B cell (primary cell): ENCODE data around the gene TOR1AIP2. TPM values are rescaled to one million over a fixed set of nuclear protein-coding genes. Genes with fewer than 3 reads are reported as not detected.

Source experiments
- ATAC-seq: fragments of 200-7000 bp; cut with Tn5 transposase; one replicate; pipeline ENCODE4 v1.10.0; 2021; ENCODE audit warnings: low read depth, mild to moderate bottlenecking, moderate number of reproducible peaks, moderate library complexity
- CTCF ChIA-PET: fragments of 350-600 bp; sonication (Branson Sonifier 250); formaldehyde crosslinking; loops from one replicate; lab custom pipeline; 2021; ENCODE audit warnings: antibody characterized with exemption, inconsistent platforms; lab: Charles Lee
- POLR2A ChIA-PET: fragments of 350-600 bp; sonication (Branson Sonifier 250); formaldehyde crosslinking; loops from one replicate; lab custom pipeline; 2021; ENCODE audit warnings: antibody characterized with exemption; lab: Charles Lee
- DNase-seq: peaks from one replicate; pipeline ENCODE4 v3.0.0; 2013
- H2AFZ ChIP-seq: 2 replicates; pipeline ENCODE4 v1.6.1; 2012; ENCODE audit warnings: mild to moderate bottlenecking, low read depth, low read length; ENCODE audit not compliant: insufficient read depth, poor library complexity, severe bottlenecking
- H3K27ac ChIP-seq, 2 donors: 1 replicate in 1 of 2; 2 replicates in 1 of 2; pipeline ENCODE4 v1.5.1; 2012 to 2013; ENCODE audit warnings: low read length in 2 of 2, mild to moderate bottlenecking in 2 of 2, moderate library complexity in 1 of 2
- H3K27me3 ChIP-seq, 4 experiments: fragments of 200-600 bp in 1 of 4; sonication (generic) in 1 of 4; replicated peaks in 1 of 4; 1 replicate in 2 of 4; 2 replicates in 2 of 4; pipeline versions ENCODE4 v1.6.1 to v1.7.0; 2013 to 2016; ENCODE audit warnings: low read length in 3 of 4, mild to moderate bottlenecking in 2 of 4, mixed read lengths in 1 of 4, moderate library complexity in 1 of 4; ENCODE audit not compliant: insufficient read depth in 4 of 4, control insufficient read depth in 3 of 4; ENCODE audit errors: control extremely low read depth in 1 of 4
- H3K36me3 ChIP-seq, 2 experiments: replicated peaks in 1 of 2; 1 replicate in 1 of 2; 2 replicates in 1 of 2; pipeline versions ENCODE4 v1.6.1 to v1.7.1; 2013; ENCODE audit warnings: low read length in 1 of 2; ENCODE audit not compliant: insufficient read depth in 2 of 2, control insufficient read depth in 1 of 2; ENCODE audit errors: control extremely low read depth in 1 of 2, extremely low read depth in 1 of 2
- H3K4me1 ChIP-seq, 2 donors: fragments of 200-600 bp in 1 of 2; sonication (generic) in 1 of 2; 1 replicate in 1 of 2; 2 replicates in 1 of 2; pipeline versions ENCODE4 v1.5.1 to v1.6.1; 2013 to 2017; ENCODE audit warnings: low read length in 2 of 2; ENCODE audit not compliant: control insufficient read depth in 2 of 2, insufficient read depth in 2 of 2
- H3K4me2 ChIP-seq: replicated peaks from 2 replicates; pipeline ENCODE3; 2012; ENCODE audit warnings: mild to moderate bottlenecking, low read depth, low read length; ENCODE audit not compliant: poor library complexity, severe bottlenecking
- H3K4me3 ChIP-seq, 5 experiments: fragments of 200-600 bp in 1 of 5; sonication (generic) in 1 of 5; 1 replicate in 3 of 5; 2 replicates in 2 of 5; pipeline versions ENCODE4 v1.5.1 to v1.7.0; 2011 to 2016; ENCODE audit warnings: low read length in 4 of 5, mild to moderate bottlenecking in 4 of 5, low read depth in 2 of 5, control low read depth in 1 of 5, moderate library complexity in 1 of 5; ENCODE audit not compliant: insufficient read depth in 1 of 5; ENCODE audit errors: control extremely low read depth in 1 of 5, extremely low read depth in 1 of 5
- H3K79me2 ChIP-seq: fragments of 200-600 bp; sonication (generic); one replicate; pipeline ENCODE4 v1.6.0; 2016; ENCODE audit warnings: low read length; ENCODE audit not compliant: control insufficient read depth, insufficient read depth
- H3K9ac ChIP-seq: fragments of 200-600 bp; sonication (generic); 2 replicates; pipeline ENCODE4 v1.6.1; 2017; ENCODE audit warnings: mild to moderate bottlenecking, low read length, moderate library complexity
- H3K9me3 ChIP-seq, 3 donors: one replicate each; pipeline versions ENCODE4 v1.6.1 to v1.7.1; 2013; ENCODE audit warnings: low read length in 2 of 3; ENCODE audit not compliant: control insufficient read depth in 2 of 3, insufficient read depth in 1 of 3; ENCODE audit errors: control extremely low read depth in 1 of 3
- H4K20me1 ChIP-seq: 2 replicates; pipeline ENCODE4 v1.6.0; 2012; ENCODE audit warnings: mild to moderate bottlenecking, low read length; ENCODE audit not compliant: insufficient read depth, control insufficient read depth, poor library complexity, severe bottlenecking
- H3K27ac Mint-ChIP-seq: one replicate; pipeline ENCODE4 v1.8.0; 2021; ENCODE audit warnings: mixed read lengths
- H3K27me3 Mint-ChIP-seq: one replicate; pipeline ENCODE4 v1.8.0; 2021; ENCODE audit warnings: mixed read lengths
- H3K4me1 Mint-ChIP-seq: one replicate; pipeline ENCODE4 v1.8.0; 2021; ENCODE audit warnings: mixed read lengths
- H3K4me3 Mint-ChIP-seq: one replicate; pipeline ENCODE4 v1.8.0; 2021; ENCODE audit warnings: mixed read lengths
- H3K9me3 Mint-ChIP-seq: one replicate; pipeline ENCODE4 v1.8.0; 2022; ENCODE audit warnings: mixed read lengths; ENCODE audit not compliant: insufficient read depth
- EZH2 ChIP-seq: IDR thresholded peaks from 2 replicates; pipeline ENCODE4 v1.6.1; 2012; ENCODE audit warnings: borderline replicate concordance, low read depth, mild to moderate bottlenecking, moderate library complexity, low read length; ENCODE audit not compliant: insufficient read depth, poor library complexity, severe bottlenecking
- WGBS: methylation state at CpG from one replicate; pipeline ENCODE4 v1.1.5; 2013; ENCODE audit warnings: missing lambda C conversion rate; ENCODE audit not compliant: insufficient coverage; 5-methylcytosine and 5-hydroxymethylcytosine counted together
- intact Hi-C: fragments of 100-400 bp; cut with micrococcal nuclease; formaldehyde crosslinking; loops from one replicate; pipeline ENCODE4 v1.10.0; 2022
- polyA plus RNA-seq: library from polyadenylated mRNA; depleted of rRNA; stranded (reverse); fragments of >200 nt; gene quantifications from 2 replicates; pipeline ENCODE4 v1.2.3, GENCODE V29; 2012
- total RNA-seq, 2 donors: library from RNA; stranded (reverse); fragments of 120-200 nt in 1 of 2; gene quantifications; 1 replicate in 1 of 2; 2 replicates in 1 of 2; pipeline versions ENCODE4 v1.2.3 to v1.2.4, GENCODE V29; 2013 to 2022
- TF ChIP-seq, protein P1 (sequence below): fragments of 200-600 bp; IDR thresholded peaks from one replicate; pipeline ENCODE4 v1.8.0; 2022; ENCODE audit warnings: antibody characterized with exemption, mild to moderate bottlenecking

TOR1AIP2 gene
- total and polyA plus RNA-seq, 2 donors (not counting 1 experiment from before 2014, with no cell fraction given) = 13.6 to 54.4 TPM

DNA sequence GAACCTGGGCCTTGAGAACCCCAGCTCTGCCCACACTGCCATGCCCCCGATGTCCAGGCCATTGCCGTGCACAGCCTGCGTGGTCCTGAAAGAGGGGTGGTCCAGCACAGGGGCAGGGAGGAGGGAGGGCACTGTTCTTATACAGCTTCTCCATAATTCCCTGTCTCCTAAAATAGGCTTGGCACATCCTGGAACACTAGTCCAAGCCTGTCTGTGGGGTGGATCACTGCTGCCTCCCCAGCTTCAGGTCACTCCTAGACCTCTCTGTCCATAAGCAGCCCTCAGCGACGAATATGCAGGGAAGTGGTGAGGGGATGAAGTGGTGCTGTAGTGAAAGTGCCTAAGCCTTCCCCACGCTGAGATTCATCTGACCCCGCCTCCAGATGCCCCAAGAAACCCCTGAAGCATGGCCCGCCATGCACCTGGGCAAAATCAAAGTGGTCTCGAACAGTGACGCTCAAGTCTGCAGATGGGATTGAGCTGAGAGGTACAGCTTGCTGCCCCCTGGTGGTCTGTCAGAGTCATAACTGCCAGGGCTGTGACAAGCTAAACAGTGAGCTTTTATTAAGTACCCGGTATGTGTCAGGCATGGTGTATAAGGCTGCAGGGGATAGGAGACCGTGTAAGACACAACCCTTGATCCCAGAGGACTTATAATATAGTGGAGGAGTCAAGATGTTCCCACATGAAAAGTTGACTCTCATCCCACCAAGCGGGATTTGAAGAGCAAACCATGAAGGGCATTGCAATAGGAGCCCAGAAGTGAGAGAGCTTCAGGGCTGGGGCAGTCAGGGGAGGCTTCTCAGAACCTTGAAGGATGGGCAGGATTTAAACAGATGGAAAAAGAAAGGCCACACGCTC is 67.9 kb downstream of the TOR1AIP2 start:
- no peak overlapping the region for H2AFZ ChIP-seq

More for the DNA sequence above, 67.9 kb downstream of the TOR1AIP2 start:
- peaks cover 7% of the 10 kb centered on the region for H3K4me1 Mint-ChIP-seq
- no peak overlapping the region for H3K9ac ChIP-seq
- ChIA-PET POLR2A (no interaction called here), CTCF (interaction anchor here (0.7 to 7.6 kb wide), 31 partner anchors 8 to 1510 kb away, joined by 3 to 89 read pairs (median 6); no protein-coding TSS in a partner anchor)
- DNase-seq (peak; percentile 78), ATAC-seq (peak; percentile 70)
- no peak for TF ChIP-seq EZH2
- TF ChIP-seq, protein P1, sequence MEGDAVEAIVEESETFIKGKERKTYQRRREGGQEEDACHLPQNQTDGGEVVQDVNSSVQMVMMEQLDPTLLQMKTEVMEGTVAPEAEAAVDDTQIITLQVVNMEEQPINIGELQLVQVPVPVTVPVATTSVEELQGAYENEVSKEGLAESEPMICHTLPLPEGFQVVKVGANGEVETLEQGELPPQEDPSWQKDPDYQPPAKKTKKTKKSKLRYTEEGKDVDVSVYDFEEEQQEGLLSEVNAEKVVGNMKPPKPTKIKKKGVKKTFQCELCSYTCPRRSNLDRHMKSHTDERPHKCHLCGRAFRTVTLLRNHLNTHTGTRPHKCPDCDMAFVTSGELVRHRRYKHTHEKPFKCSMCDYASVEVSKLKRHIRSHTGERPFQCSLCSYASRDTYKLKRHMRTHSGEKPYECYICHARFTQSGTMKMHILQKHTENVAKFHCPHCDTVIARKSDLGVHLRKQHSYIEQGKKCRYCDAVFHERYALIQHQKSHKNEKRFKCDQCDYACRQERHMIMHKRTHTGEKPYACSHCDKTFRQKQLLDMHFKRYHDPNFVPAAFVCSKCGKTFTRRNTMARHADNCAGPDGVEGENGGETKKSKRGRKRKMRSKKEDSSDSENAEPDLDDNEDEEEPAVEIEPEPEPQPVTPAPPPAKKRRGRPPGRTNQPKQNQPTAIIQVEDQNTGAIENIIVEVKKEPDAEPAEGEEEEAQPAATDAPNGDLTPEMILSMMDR = peak; percentile 90
- no peak overlapping the region for H3K4me2 ChIP-seq
- H3K27ac ChIP-seq = no peak overlapping the region
- H3K27ac Mint-ChIP-seq = no peak overlapping the region
- H3K4me1 ChIP-seq = peaks cover 6 to 13% of the 10 kb centered on the region in 2 donors
- H3K4me3 ChIP-seq = no peak overlapping the region
- H3K9me3 ChIP-seq = no peaks in the 10 kb centered on the region
- intact Hi-C loops = loop anchor here (5.0 kb wide), 1 partner anchor 442 kb away; the partner anchor contains the start of gene AXDND1
- no peak overlapping the region for H3K4me3 Mint-ChIP-seq
- no peaks in the 10 kb centered on the region for H3K9me3 Mint-ChIP-seq
- peaks cover 21% of the 10 kb centered on the region for H3K27me3 Mint-ChIP-seq
- WGBS = 29% methylated on average over 9 of the region's 14 CpGs
- H3K79me2 ChIP-seq = no peaks in the 10 kb centered on the region
- H3K27me3 ChIP-seq = peaks cover 0 to 15% (median 4%) of the 10 kb centered on the region in 4 experiments
- no peaks in the 10 kb centered on the region for H4K20me1 ChIP-seq
- H3K36me3 ChIP-seq = no peaks in the 10 kb centered on the region
